ENCODE data around the gene MYMK. TPM values are rescaled to one million over a fixed set of nuclear protein-coding genes. Genes with fewer than 3 reads are reported as not detected.

MYMK gene
- total and polyA plus RNA-seq, 2 of the 8 experiments (the other 6 are each of a cell fraction or from before 2014, with no cell fraction given): not detected

DNA sequence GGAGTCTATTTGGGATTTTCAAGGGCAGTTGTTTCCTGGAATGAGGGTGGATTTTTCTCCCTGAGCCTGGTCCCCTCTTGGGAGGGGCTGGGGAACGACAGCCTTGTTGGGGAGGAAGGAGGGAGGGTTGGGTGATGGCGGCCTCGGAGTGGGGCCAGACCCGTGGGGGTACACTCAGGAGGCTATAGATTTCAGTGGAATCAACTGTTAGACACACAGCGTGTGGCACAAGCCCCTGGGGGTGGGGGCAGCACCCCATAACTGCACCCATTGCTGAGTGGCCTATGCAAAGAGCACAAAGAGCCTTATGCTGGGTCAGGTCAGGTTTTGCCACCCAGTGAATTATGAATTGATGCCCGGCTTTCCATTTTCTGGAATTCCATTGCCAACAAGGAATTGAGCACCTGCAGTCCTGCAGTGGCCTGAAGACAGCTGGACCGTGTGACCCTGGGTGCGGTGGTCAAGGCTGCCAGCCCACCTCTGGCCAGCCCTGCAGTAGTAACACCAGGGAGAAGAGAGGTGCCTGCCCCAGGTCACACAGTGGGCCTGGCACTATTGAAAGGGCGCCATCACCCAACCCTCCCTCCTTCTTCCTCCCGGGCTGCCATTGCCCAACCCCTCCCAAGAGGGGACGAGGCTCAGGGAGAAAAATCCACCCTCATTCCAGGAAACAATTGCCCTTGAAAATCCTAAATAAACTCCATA, 8.4 kb downstream of the MYMK start (continued):
- TF ChIP-seq, protein P1, sequence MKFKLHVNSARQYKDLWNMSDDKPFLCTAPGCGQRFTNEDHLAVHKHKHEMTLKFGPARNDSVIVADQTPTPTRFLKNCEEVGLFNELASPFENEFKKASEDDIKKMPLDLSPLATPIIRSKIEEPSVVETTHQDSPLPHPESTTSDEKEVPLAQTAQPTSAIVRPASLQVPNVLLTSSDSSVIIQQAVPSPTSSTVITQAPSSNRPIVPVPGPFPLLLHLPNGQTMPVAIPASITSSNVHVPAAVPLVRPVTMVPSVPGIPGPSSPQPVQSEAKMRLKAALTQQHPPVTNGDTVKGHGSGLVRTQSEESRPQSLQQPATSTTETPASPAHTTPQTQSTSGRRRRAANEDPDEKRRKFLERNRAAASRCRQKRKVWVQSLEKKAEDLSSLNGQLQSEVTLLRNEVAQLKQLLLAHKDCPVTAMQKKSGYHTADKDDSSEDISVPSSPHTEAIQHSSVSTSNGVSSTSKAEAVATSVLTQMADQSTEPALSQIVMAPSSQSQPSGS (IDR thresholded peaks at IDR 0.05; ENCODE audit: low read length): no peak
- TF ChIP-seq, protein P2, sequence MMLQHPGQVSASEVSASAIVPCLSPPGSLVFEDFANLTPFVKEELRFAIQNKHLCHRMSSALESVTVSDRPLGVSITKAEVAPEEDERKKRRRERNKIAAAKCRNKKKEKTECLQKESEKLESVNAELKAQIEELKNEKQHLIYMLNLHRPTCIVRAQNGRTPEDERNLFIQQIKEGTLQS (IDR thresholded peaks at IDR 0.05; ENCODE audit: insufficient read depth, low read depth, low read length): no peak
- no peak for TF ChIP-seq CEBPB (IDR thresholded peaks at IDR 0.05; ENCODE audit: low read depth, low read length)
- TF ChIP-seq TAF7 (optimal IDR thresholded peaks at IDR 0.05; ENCODE audit: borderline replicate concordance, low read depth, low read length): no peak
- no peak for TF ChIP-seq POU5F1 (IDR thresholded peaks at IDR 0.05; ENCODE audit: low read depth, low read length)
- no peak for TF ChIP-seq KDM1A (IDR thresholded peaks at IDR 0.05; ENCODE audit: borderline replicate concordance, low read length)
- no peak for TF ChIP-seq SP2 (IDR thresholded peaks at IDR 0.05; ENCODE audit: low read length)
- TF ChIP-seq RBBP5 (IDR thresholded peaks at IDR 0.05; ENCODE audit: borderline replicate concordance, low read depth, low read length): no peak
- TF ChIP-seq TEAD4 (IDR thresholded peaks at IDR 0.05; ENCODE audit: low read depth, low read length): no peak
- no peak for TF ChIP-seq TCF12 (IDR thresholded peaks at IDR 0.05; ENCODE audit: low read depth, low read length)
- TF ChIP-seq POLR2A (IDR thresholded peaks at IDR 0.05; ENCODE audit: control extremely low read depth in 1 of 2, low read depth in 2 of 2, low read length in 2 of 2): no peak
- TF ChIP-seq KDM5A (IDR thresholded peaks at IDR 0.05; ENCODE audit: low read length): no peak
- TF ChIP-seq EGR1 (IDR thresholded peaks at IDR 0.05; ENCODE audit: borderline replicate concordance, low read depth, low read length): no peak
- TF ChIP-seq SAP30 (IDR thresholded peaks at IDR 0.05; ENCODE audit: insufficient read depth, insufficient replicate concordance, low read length): no peak
